VCaP (cell line): ENCODE results near the gene CRTC2.
"Not testable (repeated sequence)": the region's sequence is repeated elsewhere in the genome, so short reads cannot be mapped to it uniquely, and the experiment has no call there.

ENCODE experiments used
- H3K27ac ChIP-seq: fragments of 450-650 bp; 2 replicates; pipeline ENCODE4 v1.5.1; 2017
- TF ChIP-seq, protein P1 (sequence below): fragments of 450-650 bp; conservative IDR thresholded peaks from 2 replicates; pipeline ENCODE4 v1.5.1; 2017; ENCODE audit warnings: mild to moderate bottlenecking, moderate library complexity

The CRTC2 gene

DNA sequence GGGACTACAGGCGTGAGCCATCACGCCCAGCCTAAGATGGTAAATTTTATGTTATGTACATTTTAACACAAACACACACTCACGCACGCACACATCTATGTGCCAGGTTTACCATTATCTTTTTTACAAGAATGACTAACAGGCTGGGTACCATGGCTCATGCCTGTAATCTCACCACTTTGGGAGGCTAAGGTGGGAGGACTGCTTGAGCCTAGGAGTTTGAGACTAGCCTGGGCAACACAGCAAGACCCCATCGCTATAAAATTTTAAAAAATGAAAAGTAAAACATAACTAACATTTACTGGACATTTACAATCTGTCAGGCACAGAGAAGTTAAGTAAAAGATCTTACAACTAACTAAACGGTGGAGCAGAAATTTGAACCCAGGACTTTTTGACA is 50.3 kb downstream of the CRTC2 start:
- TF ChIP-seq, protein P1, sequence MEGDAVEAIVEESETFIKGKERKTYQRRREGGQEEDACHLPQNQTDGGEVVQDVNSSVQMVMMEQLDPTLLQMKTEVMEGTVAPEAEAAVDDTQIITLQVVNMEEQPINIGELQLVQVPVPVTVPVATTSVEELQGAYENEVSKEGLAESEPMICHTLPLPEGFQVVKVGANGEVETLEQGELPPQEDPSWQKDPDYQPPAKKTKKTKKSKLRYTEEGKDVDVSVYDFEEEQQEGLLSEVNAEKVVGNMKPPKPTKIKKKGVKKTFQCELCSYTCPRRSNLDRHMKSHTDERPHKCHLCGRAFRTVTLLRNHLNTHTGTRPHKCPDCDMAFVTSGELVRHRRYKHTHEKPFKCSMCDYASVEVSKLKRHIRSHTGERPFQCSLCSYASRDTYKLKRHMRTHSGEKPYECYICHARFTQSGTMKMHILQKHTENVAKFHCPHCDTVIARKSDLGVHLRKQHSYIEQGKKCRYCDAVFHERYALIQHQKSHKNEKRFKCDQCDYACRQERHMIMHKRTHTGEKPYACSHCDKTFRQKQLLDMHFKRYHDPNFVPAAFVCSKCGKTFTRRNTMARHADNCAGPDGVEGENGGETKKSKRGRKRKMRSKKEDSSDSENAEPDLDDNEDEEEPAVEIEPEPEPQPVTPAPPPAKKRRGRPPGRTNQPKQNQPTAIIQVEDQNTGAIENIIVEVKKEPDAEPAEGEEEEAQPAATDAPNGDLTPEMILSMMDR, result no peak
- no peak overlapping the region for H3K27ac ChIP-seq

DNA sequence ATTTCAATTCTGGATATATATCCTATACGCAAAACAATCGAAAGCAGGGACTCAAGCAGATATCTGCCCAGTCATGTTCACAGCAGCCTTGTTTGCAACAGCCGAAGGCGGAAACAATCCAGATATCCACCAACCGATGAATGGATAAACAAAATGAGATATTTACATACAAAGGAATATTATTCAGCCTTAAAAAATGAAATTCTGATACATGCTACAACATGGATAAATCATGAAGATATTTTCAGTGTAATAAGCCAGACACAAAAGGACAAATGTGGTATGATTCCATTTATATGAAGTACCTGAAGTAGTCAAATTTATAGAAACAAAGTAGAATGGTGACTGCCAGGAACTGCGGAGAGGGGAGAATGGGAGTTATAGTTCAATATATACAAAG is 51.3 kb downstream of the CRTC2 start:
- TF ChIP-seq, protein P1, result no peak
- H3K27ac ChIP-seq, result no peak overlapping the region

DNA sequence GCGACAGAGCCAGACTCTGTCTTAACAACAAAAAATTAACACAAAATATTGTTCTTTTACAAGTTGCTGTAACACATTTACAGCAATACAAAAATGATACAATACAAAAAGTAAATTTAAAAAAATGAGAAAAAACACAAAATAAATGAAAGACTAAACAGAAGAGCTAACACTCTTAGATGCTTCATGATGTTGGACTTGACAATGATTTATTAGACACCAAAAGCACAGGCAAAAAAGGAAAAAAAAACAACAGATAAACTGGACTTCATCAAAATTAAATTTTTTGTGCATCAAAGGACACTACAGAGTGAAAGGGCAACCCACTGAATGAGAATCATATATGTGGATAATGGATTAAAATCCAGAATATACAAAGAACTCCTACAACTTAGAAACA is 52.0 kb downstream of the CRTC2 start:
- TF ChIP-seq, protein P1, result no peak
- H3K27ac ChIP-seq, result no peak overlapping the region

DNA sequence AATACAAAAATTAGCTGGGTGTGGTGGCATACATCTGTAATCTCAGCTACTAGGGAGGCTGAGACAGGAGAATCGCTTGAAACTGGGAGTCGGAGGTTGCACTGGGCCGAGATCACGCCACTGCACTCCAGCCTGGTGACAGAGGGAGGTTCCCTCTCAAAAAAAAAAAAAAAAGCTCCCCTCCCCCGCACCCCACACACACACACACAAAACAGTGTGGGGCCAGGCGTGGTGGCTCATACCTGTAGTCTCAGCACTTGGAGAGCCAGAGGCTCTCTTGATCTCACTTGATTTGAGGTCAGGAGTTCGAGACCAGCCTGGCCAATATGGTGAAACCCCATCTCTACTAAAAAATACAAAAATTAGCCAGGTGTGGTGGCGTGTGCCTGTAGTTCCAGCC is 52.5 kb downstream of the CRTC2 start:
- not testable (repeated sequence) for H3K27ac ChIP-seq

DNA sequence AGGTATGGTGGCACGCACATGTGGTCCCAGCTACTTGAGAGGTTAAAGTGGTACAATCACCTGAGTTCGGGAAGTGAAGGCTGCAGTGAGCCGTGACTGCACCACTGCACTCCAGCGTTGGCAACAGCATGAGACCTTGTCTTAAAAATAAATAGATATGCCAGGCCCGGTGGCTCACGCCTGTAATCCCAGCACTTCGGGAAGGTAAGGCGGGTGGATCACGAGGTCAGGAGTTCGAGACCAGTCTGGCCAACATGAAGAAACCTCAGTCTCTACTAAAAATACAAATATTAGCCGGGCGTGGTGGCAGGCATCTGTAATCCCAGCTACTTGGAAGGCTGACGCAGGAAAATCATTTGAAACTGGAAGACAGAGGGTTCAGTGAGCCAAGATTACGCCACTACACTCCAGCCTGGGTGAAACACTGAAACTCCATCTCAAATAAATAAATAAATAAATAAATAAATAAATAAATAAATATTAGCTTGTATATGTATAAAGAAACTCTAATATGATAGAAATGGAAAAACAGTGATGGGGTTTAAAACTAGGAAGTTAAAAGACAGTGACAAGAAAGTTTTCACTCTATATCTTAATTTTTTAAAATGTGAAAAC is 54.5 kb downstream of the CRTC2 start:
- TF ChIP-seq, protein P1, result no peak

DNA sequence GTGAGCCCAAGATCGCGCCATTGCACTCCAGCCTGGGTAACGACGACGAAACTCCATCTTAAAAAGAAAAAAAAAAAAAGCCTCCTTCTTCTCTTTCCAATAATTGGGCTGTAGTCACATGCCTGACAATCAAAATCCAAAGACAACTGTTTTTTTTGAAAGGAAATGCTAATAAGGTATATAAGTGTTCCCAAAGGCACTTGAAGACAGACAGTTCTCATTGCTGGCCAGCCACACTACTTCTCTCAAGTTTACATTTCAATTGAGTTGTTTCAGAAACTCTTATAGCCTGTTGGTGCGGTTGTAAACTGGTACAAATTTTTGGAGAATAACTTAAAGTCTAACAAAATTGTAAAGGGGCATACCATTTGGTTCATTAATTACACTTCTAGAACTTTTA is 58.9 kb downstream of the CRTC2 start:
- H3K27ac ChIP-seq, result no peak overlapping the region
- TF ChIP-seq, protein P1, result no peak

More for the DNA sequence above, 54.5 kb downstream of the CRTC2 start:
- no peak overlapping the region for H3K27ac ChIP-seq
